ENCODE data around the gene NMNAT2. TPM values are rescaled to one million over a fixed set of nuclear protein-coding genes. Genes with fewer than 3 reads are reported as not detected.
A peak's percentile ranks its signal among the peaks of the same experiment; 100 is the strongest.

Gene NMNAT2
- total RNA-seq, 4 donors from 2014 or later = 0.60 to 1.7 (median 0.92) TPM

DNA sequence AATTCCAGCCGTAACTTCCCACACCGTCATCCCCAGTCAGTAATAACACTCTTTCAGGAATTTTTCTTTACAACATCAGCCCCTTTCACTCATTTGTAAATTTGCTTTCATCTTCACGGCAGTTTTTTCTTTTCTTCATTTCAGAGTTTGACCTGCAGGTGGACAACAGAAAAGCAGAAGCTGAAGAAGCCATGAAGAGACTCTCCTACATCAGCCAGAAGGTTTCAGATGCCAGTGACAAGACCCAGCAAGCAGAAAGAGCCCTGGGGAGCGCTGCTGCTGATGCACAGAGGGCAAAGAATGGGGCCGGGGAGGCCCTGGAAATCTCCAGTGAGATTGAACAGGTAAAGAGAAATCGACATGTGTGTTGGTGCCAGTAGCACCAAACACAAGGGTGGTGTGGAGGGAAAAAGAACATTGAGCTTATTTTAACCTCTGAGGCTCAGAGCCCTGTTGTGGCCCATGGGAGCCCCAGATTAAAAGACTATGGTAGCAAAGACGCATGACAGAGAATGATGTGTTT lies 178.9 kb downstream of the NMNAT2 start:
- no peak for TF ChIP-seq EP300 (IDR thresholded peaks at IDR 0.05)
- TF ChIP-seq, protein P1, sequence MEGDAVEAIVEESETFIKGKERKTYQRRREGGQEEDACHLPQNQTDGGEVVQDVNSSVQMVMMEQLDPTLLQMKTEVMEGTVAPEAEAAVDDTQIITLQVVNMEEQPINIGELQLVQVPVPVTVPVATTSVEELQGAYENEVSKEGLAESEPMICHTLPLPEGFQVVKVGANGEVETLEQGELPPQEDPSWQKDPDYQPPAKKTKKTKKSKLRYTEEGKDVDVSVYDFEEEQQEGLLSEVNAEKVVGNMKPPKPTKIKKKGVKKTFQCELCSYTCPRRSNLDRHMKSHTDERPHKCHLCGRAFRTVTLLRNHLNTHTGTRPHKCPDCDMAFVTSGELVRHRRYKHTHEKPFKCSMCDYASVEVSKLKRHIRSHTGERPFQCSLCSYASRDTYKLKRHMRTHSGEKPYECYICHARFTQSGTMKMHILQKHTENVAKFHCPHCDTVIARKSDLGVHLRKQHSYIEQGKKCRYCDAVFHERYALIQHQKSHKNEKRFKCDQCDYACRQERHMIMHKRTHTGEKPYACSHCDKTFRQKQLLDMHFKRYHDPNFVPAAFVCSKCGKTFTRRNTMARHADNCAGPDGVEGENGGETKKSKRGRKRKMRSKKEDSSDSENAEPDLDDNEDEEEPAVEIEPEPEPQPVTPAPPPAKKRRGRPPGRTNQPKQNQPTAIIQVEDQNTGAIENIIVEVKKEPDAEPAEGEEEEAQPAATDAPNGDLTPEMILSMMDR (IDR thresholded peaks at IDR 0.05) = peak in 1 of 5 experiments; percentile 15

DNA sequence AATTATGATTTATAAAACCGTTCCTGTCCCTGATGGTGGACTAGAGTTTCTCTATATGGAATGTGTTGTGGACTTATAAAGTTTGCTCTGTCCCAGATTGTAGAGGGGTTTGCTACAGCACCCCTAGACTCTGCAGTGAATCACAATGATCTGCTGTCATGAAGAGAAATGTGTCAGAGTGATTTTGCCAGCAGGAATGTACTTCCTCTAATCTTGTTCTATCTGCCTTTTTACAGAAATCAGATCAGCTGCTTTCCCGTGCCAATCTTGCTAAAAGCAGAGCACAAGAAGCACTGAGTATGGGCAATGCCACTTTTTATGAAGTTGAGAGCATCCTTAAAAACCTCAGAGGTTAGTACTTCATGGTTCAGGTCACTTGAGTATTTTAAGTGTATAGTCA lies 180.1 kb downstream of the NMNAT2 start:
- Histone ChIP-seq H3K27ac (peak overlapping the region in 2 of 4 donors; percentile 37 to 47), H3K4me3 (no peak overlapping the region), H3K27me3 (no peaks in the 10 kb centered on the region), H3K4me1 (peaks cover 0 to 45% (median 9%) of the 10 kb centered on the region in 4 donors), H3K9me3 (no peaks in the 10 kb centered on the region), H3K36me3 (no peaks in the 10 kb centered on the region)
- no peak for TF ChIP-seq POLR2A (IDR thresholded peaks at IDR 0.05)
- no peak for TF ChIP-seq EP300 (IDR thresholded peaks at IDR 0.05)
- TF ChIP-seq, protein P1 (IDR thresholded peaks at IDR 0.05) = no peak
- no peak for DNase-seq (ENCODE audit: low spot score in 2 of 2)
- 72 to 79% methylated on average over 2 of the region's 2 CpGs for WGBS, 2 donors

More for the DNA sequence above, 178.9 kb downstream of the NMNAT2 start:
- no peaks in the 10 kb centered on the region for H3K9me3 ChIP-seq
- H3K4me3 ChIP-seq = no peak overlapping the region
- peak overlapping the region; percentile 10 to 88 (median 76) for H3K27ac ChIP-seq
- H3K27me3 ChIP-seq = no peaks in the 10 kb centered on the region
- no peaks in the 10 kb centered on the region for H3K36me3 ChIP-seq
- H3K4me1 ChIP-seq = peaks cover 0 to 53% (median 12%) of the 10 kb centered on the region in 4 donors
- 81 to 87% methylated on average over 7 of the region's 7 CpGs for WGBS, 2 donors
- no peak for DNase-seq (ENCODE audit: low spot score in 2 of 2)

DNA sequence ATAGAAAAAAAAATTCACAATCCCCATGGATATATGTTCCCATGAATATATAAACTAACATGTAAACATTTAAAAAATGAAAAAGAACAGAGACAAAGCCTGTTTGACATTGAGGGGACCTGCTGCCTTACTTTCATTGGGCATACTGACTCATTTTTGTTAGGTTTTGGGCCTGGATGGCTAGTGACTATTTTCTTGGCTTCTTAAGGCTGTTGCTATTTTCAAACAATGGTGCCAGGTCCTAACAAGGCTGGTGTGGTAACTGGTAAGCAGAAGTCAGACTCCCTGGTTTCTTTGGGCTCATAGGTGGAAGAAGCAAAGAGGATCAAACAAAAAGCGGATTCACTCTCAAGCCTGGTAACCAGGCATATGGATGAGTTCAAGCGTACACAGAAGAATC lies 181.1 kb downstream of the NMNAT2 start:
- no peaks in the 10 kb centered on the region for H3K9me3 ChIP-seq
- no peak for DNase-seq (ENCODE audit: low spot score in 2 of 2)

DNA sequence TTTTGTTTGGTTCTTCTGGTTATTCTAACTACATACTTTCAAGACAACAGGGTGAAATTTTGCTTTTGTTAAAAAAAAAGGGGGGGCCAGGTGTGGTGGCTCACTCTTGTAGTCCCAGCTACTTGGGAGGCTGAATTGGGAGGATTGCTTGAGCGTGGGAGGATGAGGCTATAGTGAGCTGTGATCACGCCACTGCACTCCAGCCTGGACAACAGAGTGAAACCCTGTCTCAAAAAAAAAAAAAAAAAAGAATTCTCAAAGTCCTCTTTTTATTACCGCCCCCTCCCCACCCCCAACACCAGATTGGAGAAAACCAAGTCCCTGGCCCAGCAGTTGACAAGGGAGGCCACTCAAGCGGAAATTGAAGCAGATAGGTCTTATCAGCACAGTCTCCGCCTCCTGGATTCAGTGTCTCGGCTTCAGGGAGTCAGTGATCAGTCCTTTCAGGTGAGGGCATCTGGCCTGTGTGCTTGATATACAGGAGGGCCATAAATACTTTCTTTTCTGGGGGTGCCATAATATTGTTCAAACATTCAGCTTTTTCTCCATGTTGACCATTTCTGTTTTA lies 181.9 kb downstream of the NMNAT2 start:
- Histone ChIP-seq H3K36me3 (no peaks in the 10 kb centered on the region), H3K4me1 (peaks cover 0 to 29% (median 8%) of the 10 kb centered on the region in 4 donors), H3K4me3 (no peak overlapping the region), H3K9me3 (no peaks in the 10 kb centered on the region), H3K27me3 (no peaks in the 10 kb centered on the region), H3K27ac (peak overlapping the region in 2 of 4 donors; percentile 76 to 95)
- no peak for DNase-seq (ENCODE audit: low spot score in 2 of 2)
- TF ChIP-seq EP300 (IDR thresholded peaks at IDR 0.05) = no peak
- TF ChIP-seq, protein P1 (IDR thresholded peaks at IDR 0.05) = no peak
- no peak for TF ChIP-seq POLR2A (IDR thresholded peaks at IDR 0.05)
- WGBS, 2 donors = 96% methylated on average over 6 of the region's 6 CpGs

More for the DNA sequence above, 181.1 kb downstream of the NMNAT2 start:
- Histone ChIP-seq H3K27me3 (no peaks in the 10 kb centered on the region), H3K4me1 (peaks cover 0 to 37% (median 8%) of the 10 kb centered on the region in 4 donors), H3K36me3 (no peaks in the 10 kb centered on the region), H3K4me3 (no peak overlapping the region), H3K27ac (peak overlapping the region in 1 of 4 donors; percentile 12)
- no peak for TF ChIP-seq POLR2A (IDR thresholded peaks at IDR 0.05)
- no peak for TF ChIP-seq EP300 (IDR thresholded peaks at IDR 0.05)
- TF ChIP-seq, protein P1 (IDR thresholded peaks at IDR 0.05) = no peak
- WGBS, 2 donors = 92% methylated on average over 2 of the region's 2 CpGs

DNA sequence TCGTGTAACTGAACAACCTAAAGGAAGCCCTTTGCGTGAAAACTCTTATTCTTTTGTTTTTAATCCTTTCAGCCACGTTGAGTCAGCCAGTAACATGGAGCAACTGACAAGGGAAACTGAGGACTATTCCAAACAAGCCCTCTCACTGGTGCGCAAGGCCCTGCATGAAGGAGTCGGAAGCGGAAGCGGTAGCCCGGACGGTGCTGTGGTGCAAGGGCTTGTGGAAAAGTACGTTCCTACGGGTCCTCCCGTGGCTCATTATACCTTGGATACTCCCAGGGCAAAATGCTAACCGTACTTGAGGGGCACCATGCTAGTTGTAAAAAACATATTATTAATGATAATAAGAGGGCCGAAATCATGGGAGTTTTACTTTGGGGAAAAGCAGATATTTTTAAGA lies 182.7 kb downstream of the NMNAT2 start:
- H3K4me1 ChIP-seq = peaks cover 0 to 22% (median 6%) of the 10 kb centered on the region in 4 donors
- peak overlapping the region; percentile 72 to 95 (median 74) for H3K27ac ChIP-seq
- 85 to 88% methylated on average over 14 of the region's 14 CpGs for WGBS, 2 donors
- DNase-seq (ENCODE audit: low spot score in 2 of 2) = no peak
- no peaks in the 10 kb centered on the region for H3K36me3 ChIP-seq
- TF ChIP-seq POLR2A (IDR thresholded peaks at IDR 0.05) = no peak
- no peak for TF ChIP-seq EP300 (IDR thresholded peaks at IDR 0.05)
- TF ChIP-seq, protein P1 (IDR thresholded peaks at IDR 0.05) = no peak
- no peaks in the 10 kb centered on the region for H3K9me3 ChIP-seq
- H3K27me3 ChIP-seq = no peaks in the 10 kb centered on the region
- peak overlapping the region in 1 of 4 donors; percentile 29 for H3K4me3 ChIP-seq
